Stromal cell of bone marrow (primary cell): ENCODE measurements around the gene TUBB3.
"Not testable (repeated sequence)": the region's sequence is repeated elsewhere in the genome, so short reads cannot be mapped to it uniquely, and the experiment has no call there.

Experiments
- DNase-seq: peaks from one replicate; pipeline ENCODE4 v3.0.0-alpha.2; 2012; ENCODE audit warnings: low read depth

TUBB3 gene

DNA sequence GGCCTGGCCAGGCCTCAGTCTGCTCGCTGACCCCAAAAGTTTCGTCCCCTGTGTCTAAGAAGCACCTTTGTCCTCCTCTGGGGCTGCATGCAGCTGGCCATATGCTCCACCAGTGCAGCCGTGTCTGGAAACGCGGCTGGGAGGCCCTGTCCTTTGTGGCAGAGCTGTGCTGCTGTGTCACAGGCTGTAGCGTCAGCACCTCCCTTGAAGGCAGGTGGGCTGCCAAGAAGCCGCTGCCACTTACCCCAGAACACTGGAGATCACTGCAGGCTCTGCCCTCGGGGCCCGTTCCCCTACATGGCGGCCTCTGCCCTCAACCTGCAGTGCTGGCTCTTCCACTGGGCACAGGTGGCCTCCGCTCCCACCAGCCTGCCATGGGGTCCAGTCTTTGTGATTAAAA is 20.2 kb upstream of the TUBB3 start:
- no peak for DNase-seq

DNA sequence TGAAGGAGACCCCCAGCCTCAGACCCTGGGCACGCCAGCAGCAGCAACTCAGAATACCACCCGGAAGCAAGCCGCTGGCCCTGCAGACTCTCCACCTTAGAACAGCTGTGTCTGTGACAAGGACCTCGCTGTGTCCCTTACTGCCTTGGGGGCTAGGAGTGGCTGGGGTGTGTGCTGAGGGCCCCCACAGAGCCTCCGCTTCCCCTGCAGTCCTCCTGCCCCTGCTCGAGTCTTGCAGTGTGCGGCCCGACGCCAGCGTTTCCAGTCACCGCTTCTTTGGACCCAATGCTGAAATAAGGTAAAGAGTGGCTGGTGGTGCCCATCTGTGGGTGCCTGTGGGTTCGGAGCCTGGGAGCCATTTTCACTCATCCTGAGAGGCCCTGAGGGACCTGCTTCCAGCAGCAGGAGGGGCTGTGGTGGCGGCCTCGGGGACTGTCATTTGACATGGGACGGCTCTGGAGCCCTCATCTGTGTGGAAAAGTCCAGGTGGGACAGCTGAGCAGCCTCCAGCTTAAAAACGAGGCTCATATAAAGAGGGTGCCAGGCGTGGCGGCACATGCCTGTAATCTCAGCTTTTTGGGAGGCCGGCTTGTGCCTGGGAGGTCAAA is 19.1 kb upstream of the TUBB3 start:
- no peak for DNase-seq

DNA sequence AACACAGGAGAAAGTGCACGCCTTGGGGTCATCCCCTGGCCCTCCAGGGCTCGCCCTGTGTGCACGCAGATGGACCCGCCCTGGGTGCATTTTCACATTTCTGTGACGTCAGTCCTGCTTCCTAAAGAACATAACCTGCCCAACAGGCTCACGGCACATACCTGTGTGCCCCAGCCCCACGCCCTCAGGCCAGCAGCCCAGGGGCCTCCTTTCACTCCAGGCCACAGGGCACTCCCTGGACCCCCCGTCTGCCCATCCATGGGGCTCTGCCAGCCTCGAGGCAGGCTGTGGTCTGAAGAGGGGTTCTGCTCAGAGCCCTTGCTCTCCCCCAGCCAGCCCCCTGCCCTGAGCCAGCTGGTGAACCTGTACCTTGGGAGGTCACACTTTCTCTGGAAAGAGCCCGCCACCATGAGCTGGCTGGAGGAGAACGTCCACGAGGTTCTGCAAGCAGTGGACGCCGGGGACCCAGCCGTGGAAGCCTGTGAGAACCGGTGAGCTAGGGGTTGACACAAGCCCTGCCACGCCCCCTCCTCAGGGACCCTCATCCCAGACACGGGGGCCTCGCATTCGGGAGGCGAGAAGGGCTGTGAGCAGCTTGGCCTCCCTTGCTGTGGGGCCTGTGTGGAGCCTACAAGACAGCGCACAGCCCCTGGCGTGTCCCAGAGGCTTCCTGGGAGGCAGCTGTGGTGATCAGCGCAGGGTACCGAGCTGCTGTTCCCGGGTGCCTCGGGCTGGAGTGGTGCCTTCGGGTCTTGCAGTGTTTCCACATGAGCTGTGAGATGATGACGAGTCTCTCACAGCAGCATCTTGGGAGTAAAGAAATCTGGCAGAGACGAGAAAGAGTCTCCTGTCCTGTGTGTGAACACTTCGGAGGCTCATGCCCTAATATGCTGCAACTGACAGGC is 18.3 kb upstream of the TUBB3 start:
- no peak for DNase-seq

DNA sequence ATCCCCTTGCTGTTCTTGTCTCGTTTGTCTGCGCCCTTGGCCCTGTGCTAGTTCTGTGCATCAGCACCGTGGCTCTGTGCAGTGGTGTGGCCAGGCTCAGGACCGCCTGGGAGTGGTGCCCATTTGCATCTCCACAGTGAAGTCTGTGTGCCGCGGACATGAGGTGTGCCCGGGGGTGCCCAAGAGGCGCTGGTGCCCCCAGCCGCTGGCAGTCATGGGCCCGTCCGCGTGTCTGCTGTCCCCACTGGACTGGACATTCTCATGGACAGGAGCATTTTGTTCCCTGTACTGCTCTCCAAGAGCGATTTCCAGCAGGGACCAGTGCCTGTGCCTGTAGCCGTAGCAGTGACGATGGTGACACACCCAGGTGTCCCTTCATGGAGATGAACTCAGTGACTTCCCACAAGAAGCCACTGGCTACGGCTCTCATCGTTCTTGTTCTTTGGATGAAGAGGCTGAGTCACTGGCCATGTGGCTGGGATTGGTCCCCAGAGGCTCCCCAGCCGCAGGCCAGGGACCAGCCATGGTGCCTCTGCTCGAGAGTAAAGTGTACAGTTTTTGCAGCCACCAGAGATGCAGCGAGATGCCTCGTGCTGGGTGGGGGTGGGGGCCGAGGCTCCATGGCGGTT is 17.5 kb upstream of the TUBB3 start:
- no peak for DNase-seq

DNA sequence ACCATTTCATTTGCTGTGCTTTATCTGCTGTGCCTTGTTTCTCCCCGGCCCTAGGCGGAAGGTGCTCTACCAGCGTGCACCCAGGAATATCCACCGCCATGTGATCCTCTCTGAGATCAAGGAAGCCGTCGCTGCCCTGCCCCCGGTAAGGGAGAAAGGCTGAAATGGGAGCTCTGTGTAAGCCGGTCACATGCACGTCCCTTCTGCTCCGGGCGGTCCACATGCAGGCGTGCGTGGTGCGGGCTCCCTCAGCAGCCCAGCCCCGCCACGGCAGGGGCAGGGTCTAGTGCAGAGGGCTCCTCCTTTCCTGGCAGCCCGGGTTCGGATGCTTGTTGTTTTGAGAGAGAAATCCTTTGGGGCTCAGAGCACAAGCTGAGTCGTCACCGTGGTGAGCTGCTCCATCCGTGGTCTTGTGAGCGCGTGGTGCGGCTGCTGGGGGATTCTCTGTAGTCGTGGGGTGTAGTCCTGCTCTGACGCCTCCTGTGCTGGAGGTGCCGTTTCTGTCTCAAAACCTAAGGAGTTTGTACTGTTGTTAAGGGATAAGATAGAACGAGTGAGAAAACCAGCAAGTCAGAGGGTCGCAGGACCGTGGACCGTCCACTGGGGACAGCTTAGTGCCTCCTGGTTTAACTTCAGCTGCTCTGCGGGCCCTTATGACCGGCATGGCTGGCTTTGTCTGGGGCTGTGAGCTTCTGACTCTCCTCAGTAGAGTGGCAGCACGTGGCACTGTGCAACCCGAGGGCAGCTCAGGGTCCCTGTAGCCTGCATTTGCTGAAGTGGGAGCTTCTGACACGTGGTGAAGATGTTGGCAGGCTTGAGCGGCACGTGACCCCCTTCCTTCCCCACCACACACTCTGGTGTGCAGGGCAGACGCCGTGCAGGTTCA is 16.8 kb upstream of the TUBB3 start:
- no peak for DNase-seq

DNA sequence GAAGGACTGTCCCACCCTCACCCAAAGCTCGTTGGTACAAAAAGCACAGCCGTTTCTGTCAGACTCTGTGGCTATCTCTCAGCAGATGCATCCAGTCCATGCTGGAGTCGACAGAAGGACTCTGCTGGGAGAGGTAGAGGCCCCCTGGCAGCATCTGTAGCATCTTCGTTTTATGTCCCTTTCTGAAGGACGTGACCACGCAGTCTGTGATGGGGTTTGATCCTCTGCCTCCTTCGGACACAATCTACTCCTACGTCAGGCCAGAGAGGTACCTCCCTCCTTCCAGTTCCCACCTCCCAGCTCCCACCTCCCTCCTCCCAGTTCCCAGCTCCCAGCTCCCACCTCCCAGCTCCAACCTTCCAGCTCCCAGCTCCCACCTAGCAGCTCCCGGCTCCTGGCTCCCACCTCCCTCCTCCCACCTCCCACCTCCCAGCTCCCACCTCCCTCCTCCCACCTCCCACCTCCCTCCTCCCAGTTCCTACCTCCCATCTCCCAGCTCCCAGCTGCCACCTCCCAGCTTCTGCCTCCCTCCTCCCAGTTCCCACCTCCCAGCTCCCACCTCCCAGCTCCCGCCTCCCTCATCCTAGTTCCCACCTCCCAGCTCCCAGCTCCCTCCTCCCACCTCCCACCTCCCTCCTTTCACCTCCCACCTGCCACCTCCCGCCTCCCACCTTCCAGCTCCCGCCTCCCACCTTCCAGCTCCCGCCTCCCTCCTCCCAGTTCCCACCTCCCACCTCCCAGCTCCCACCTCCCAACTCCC is 15.9 kb upstream of the TUBB3 start:
- no peak for DNase-seq

DNA sequence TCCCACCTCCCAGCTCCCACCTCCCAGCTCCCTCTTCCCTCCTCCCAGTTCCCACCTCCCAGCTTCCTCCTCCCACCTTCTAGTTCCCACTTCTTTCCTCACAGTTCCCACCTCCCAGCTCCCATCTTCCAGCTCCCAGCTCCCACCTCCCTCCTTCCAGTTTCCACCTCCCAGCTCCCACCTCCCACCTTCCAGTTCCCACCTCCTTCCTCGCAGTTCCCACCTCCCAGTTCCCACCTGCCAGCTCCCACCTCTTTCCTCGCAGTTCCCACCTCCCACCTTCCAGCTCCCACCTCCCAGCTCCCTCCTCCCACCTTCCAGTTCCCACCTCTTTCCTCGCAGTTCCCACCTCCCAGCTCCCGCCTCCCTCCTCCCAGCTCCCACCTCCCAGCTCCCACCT is 14.9 kb upstream of the TUBB3 start:
- DNase-seq: no peak

DNA sequence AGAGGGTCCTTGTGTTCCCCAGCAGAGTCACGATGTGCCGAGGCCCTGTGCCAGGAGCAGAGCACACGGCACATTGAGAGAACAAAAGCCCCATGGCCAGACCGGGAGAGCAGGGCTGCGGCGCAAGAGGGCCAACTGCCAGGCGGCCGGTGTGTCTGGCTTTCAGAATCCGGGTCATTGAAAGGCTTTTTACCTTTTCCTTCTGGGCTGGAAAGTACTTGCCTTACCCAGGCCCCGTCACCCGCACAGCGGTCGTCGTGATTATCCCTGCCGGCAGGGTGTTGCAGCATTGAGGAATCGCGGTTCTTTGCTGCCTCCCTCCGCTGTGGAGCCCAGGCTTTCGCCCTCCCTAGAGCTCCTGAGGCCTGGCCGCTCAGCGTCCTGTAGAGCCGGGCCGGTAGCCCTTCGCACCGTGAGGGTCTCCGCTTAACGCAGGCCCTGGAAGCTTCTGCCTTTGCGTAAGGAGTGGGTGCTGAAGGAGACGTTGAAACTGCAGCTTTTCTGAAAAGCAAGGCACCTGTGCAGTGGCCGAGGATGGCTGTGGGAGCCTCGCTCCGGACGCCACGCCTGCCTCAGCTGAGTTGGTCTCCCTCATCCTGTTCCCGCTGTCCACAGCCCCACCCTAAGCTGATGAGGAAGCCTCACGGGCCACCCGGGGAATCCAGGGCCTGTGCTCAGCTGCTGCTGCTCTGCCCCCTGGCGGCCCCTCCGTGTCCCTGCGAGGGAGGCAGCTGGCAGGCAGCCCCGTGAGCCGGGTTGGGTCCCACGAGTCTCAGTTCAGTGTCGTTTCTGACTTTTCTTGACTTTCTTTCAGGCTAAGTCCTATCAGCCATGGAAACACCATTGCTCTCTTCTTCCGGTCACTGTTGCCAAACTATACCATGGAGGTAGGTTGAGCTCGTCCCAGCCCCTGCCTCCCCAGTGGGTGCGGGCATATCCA is 13.1 kb upstream of the TUBB3 start:
- peak; percentile 60 for DNase-seq

DNA sequence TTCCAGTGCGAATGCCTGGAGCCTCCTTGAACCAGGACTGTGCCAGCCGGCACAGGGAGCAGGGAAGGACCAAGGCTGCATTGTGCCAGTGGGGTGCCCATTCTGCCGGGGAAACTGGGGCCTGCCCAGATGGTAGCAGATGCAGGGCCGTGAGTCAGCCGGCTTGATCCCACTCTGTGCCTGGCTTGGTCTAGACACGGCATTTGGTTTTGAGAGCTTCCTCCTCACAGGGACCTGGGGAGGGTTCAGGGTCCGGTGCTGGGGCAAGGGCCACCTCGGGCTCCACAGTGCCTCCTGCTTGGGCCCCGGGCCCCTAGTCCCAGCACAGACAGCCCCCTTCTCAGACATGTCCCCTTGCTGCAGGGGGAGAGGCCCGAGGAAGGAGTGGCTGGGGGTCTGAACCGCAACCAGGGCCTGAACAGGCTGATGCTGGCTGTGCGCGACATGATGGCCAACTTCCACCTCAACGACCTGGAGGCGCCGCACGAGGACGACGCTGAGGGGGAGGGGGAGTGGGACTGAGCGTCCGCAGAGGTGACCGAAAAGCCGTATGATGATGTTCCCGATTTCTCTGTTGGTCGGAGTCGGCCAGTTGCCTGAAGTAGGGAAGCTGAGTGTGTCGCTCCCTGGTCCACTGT is 12.3 kb upstream of the TUBB3 start:
- no peak for DNase-seq

DNA sequence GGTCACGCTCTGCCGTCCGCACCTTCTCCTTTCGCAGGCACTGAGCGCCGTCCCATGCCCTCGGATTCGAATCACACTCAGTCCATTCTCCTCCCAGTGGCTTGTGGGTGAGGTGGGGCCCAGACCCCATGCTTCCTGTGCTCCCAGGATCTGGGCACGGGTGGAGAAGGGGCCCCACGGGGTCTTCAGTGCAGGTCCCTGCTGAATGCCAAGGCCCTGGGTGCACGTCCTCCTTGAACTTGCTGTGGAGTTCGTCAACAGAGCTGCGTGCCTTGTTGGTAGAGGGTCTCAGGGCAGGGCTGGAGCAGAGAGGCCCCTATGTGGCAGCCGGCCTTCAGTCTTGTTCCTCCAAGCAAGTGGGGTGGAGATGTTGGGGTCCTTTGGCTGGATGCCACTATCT is 11.8 kb upstream of the TUBB3 start:
- DNase-seq: no peak

DNA sequence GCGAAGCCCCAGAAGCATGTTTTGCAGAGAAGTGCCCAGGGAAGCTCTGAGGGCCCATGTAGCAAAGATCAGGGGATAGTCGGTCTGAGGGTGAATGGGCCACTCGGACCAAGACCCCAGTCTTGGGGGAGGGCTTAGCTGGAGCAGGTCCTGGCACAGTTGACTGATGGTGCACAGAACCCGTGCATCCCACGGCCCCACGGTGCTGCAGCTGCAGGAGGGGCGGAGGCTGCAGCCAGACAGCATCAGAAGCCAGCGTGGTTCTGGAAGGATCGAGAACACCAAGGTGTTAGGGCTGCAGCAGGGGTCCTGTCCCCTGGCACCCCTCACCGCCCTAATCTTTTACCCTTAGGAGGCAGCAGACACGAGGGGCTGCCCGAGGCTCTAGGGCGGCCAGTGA is 11.0 kb upstream of the TUBB3 start:
- no peak for DNase-seq

DNA sequence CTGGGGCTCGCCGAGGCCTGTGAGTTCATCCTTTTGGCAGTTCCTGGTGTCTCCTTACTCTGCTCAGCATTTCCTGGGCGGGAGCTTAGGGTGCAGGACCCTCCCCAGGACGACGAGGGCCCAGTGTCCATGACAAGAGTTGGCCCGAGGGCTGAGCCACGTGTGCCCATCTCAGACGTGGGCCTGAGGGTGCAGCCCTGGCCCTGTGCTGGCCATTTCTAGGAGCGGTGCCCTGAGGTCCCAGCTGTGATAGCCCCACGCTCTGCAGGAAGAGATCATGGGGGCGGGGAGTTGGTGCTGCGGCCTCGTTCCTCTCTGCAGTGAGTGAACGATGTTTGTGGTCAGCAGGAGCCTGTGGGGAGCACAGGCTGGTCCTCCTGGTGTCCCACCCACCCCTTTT is 10.5 kb upstream of the TUBB3 start:
- no peak for DNase-seq

DNA sequence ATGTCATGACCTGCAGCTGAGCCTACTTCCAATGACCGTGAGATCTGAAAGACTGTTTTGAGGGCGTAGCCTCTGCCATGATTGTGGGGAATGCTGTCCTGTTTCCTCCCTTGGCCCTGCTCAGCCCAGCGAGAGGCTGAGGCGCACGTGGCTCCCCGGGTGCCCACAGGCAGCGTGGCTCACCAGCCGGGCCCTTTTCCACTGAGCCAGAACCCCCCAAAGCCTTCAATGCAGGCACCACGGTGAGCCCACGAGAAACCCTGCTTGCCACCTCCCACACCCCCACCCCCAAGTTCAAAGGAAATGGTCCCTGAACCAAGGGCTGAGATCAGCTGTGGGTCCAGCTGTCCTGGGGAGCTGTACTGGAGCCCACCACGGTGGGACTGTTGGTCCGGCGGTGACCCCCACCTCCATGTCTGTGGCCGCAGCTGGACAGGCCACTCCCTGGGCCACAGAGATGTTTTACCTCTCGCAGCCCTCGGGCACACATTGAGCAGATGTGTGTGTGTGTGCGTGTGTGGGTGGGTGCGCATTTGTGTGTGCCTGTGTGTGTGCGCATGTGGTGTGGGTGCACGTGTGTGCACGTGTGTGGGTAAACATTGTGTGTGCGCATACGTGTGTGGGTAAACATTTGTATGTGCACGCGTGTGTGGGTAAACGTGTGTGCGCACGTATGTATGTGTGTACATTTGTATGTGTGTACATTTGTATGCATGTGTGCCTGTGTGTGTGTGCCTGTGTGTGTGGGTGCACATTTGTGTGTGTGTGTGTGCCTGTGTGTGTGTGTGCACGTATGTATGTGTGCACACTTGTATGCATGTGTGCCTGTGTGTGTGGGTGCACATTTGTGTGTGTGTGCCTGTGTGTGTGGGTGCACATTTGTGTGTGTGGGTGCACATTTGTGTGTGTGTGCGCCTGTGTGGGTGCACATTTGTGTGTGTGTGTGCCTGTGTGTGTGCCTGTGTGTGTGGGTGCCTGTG is 9.4 kb upstream of the TUBB3 start:
- DNase-seq: no peak

DNA sequence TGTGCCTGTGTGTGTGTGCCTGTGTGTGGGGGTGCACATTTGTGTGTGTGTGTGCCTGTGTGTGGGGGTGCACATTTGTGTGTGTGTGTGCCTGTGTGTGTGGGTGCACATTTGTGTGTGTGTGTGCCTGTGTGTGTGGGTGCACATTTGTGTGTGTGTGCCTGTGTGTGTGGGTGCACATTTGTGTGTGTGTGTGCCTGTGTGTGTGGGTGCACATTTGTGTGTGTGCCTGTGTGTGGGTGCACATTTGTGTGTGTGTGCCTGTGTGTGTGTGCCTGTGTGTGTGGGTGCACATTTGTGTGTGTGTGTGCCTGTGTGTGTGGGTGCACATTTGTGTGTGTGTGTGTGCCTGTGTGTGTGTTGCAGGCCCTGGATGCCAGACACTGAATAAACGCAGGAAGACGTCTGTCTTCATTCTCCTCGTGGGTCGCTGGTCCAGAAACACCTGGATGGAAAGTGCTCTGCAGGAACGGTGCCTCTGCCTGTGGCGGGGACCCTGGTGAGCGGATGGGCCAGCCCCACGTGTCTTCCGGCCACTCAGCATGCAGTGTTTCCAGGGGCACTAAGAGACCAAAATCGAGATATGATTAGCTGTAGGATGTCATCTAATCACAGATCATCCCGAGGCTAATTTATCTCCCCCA is 8.4 kb upstream of the TUBB3 start:
- not testable (repeated sequence) for DNase-seq

DNA sequence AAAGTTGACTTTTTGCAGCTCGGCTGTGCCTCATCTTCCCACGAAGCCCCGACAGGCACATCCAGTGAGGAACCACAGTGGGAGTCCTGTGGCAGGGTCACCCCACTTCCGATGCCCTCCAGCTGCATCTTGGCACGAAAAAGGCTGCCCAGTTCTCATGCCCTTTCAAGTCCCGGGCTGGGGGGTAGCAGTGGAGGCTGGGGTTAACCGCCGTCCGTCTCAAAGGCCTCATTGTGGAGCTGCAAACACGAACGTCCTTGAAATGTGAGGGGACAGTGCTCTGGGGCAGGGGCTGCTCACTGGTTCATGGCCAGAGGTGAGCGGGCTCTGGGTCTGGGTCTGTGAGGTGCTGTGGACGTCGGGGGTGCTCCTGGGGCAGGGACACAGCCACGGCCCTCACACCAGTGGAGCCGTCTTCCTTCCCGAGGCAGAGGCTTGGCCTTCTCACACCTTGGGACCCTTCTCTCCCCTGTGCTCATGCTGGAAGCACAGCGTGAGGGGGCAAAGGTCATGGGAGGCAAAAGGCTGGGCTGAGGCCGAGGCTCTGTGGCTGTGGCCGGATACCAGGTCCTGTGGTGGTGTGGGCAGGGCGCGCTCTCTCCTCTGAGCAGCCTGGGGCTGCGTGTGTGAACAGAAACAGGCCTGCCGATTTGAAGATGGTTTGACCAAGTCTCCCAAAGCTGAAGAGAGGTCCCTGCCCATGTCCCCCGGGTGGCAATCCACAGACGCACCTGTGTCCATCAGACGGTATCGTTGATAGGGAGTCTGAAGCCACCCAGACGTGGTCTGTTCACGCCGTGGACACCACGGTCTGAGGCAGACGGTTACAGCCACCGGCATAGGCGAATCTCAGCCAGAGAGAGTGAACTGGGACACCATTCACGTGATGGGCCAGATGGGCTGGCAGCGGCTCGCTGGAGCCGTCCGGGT is 7.6 kb upstream of the TUBB3 start:
- DNase-seq: no peak

DNA sequence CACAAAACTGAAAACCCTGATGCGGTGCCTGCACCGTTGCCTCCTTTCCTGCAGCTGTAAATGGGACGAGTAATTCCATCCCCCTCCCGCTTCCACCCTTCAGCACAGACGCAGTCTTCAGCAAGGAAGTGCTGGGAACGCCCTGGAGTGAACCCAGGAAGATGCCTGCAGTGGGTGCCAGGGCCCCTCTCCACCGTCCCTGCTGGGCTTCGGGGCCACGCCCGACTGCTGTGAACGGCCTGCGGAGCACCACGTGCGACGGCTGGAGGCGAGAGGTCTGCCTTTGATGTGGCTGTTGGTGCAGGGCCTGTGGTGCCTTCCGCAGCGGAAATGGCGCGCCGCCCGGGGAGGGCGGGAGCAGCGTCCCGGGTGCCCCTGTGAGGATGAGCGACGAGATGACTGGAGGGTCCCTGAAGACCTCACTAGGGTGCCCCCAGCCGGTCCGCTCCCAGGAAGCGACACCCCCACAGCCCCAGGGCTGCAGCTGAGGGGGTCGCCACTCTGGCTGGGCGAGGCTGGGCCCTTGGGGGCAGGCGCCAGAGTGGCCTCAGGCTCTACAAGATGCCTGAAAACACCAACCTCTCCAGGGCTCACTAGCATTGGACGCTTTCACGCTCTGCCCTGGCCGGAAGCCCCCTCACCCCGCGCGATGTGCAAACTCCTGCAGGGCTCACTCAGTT is 5.2 kb upstream of the TUBB3 start:
- DNase-seq: peak; percentile 61
